HepG2 (cell line): ENCODE measurements around the gene MASP1. TPM values are rescaled to one million over a fixed set of nuclear protein-coding genes. Genes with fewer than 3 reads are reported as not detected.

Source experiments
- AHDC1 ChIP-seq: sonication (generic); formaldehyde crosslinking; IDR thresholded peaks from 2 replicates; pipeline ENCODE4 v1.5.1; 2020; ENCODE audit warnings: mild to moderate bottlenecking, missing genetic modification reagents, borderline replicate concordance
- BRCA1 ChIP-seq: sonication (generic); formaldehyde crosslinking; IDR thresholded peaks from 2 replicates; pipeline ENCODE4 v1.4.0; 2020; ENCODE audit warnings: missing genetic modification reagents
- CSRNP2 ChIP-seq: sonication (generic); formaldehyde crosslinking; conservative IDR thresholded peaks from 2 replicates; pipeline ENCODE4 v1.8.0; 2022; ENCODE audit warnings: low read depth, missing genetic modification reagents
- DR1 ChIP-seq: sonication (generic); formaldehyde crosslinking; IDR thresholded peaks from 2 replicates; pipeline ENCODE4 v1.8.0; 2021; ENCODE audit warnings: mild to moderate bottlenecking, missing genetic modification reagents, inconsistent platforms
- GATAD2A ChIP-seq: IDR thresholded peaks from 2 replicates; pipeline ENCODE4 v1.6.1; 2016
- IKZF4 ChIP-seq: sonication (generic); formaldehyde crosslinking; IDR thresholded peaks from 2 replicates; pipeline ENCODE4 v1.5.1; 2020; ENCODE audit warnings: borderline replicate concordance, mild to moderate bottlenecking, low read depth, missing genetic modification reagents; ENCODE audit errors: not compliant biosample characterization
- MTERF4 ChIP-seq: sonication (generic); formaldehyde crosslinking; IDR thresholded peaks from 2 replicates; pipeline ENCODE4 v1.8.0; 2023; ENCODE audit warnings: mild to moderate bottlenecking, missing genetic modification reagents
- PHB2 ChIP-seq: fragments of 450-650 bp; IDR thresholded peaks from 2 replicates; pipeline ENCODE4 v1.6.1; 2018; ENCODE audit not compliant: partially characterized antibody
- PHF8 ChIP-seq: sonication (generic); formaldehyde crosslinking; IDR thresholded peaks from 2 replicates; pipeline ENCODE4 v1.5.0; 2020; ENCODE audit warnings: missing genetic modification reagents
- REXO4 ChIP-seq: sonication (generic); formaldehyde crosslinking; IDR thresholded peaks from 2 replicates; pipeline ENCODE4 v1.8.0; 2022; ENCODE audit warnings: missing genetic modification reagents, mild to moderate bottlenecking, borderline replicate concordance
- SKI ChIP-seq: fragments of 450-650 bp; IDR thresholded peaks from one replicate; pipeline ENCODE4 v1.6.1; 2018; ENCODE audit warnings: mild to moderate bottlenecking; ENCODE audit not compliant: partially characterized antibody
- SP1 ChIP-seq, 2 experiments: fragments of 450-650 bp in 1 of 2; sonication (generic) in 1 of 2; formaldehyde crosslinking in 1 of 2; IDR thresholded peaks; 2 replicates each; pipeline versions ENCODE4 v1.4.0 to v1.6.1; 2016 to 2020; ENCODE audit warnings: missing genetic modification reagents in 1 of 2
- SYNCRIP ChIP-seq: fragments of 200-400 bp; formaldehyde crosslinking; IDR thresholded peaks from 2 replicates; pipeline ENCODE4 v1.6.1; 2018; ENCODE audit warnings: mild to moderate bottlenecking, low read depth, low read length; ENCODE audit not compliant: insufficient read depth
- TOE1 ChIP-seq: sonication (generic); formaldehyde crosslinking; IDR thresholded peaks from 2 replicates; pipeline ENCODE4 v1.4.0; 2020; ENCODE audit warnings: mild to moderate bottlenecking, missing genetic modification reagents
- ZMYM4 ChIP-seq: sonication (generic); formaldehyde crosslinking; IDR thresholded peaks from 2 replicates; pipeline ENCODE4 v1.8.1; 2023; ENCODE audit warnings: mild to moderate bottlenecking, missing genetic modification reagents
- ZNF282 ChIP-seq: fragments of 450-650 bp; IDR thresholded peaks from 2 replicates; pipeline ENCODE4 v1.6.1; 2018; ENCODE audit not compliant: partially characterized antibody
- polyA plus RNA-seq, 8 experiments: library from polyadenylated mRNA; depleted of rRNA in 3 of 8; stranded (reverse) in 7 of 8; unstranded in 1 of 8; fragments of >200 nt; fragmentation: Illumina TruSeq in 4 of 8; extraction: Trizol in 4 of 8; gene quantifications; 2 replicates each; pipeline versions ENCODE4 v1.2.1 to v1.2.3, GENCODE V29; 2011 to 2016; ENCODE audit warnings: low read depth in 4 of 8, missing spikeins in 1 of 8, mixed read lengths in 1 of 8; ENCODE audit not compliant: insufficient read depth in 1 of 8
- total RNA-seq, 5 experiments: library from RNA; depleted of rRNA; stranded (reverse); fragments of >200 nt; fragmentation: Illumina TruSeq; extraction: Trizol; gene quantifications; 2 replicates each; pipeline ENCODE4 v1.2.3, GENCODE V29; 2016; ENCODE audit warnings: low read depth in 1 of 5
- TF ChIP-seq, protein P1 (sequence below): sonication (generic); formaldehyde crosslinking; IDR thresholded peaks from 2 replicates; pipeline ENCODE4 v1.4.0; 2020; ENCODE audit warnings: missing genetic modification reagents
- TF ChIP-seq, protein P2 (sequence below): conservative IDR thresholded peaks from 2 replicates; pipeline ENCODE4 v1.6.1; 2018; ENCODE audit warnings: missing genetic modification reagents

The MASP1 gene
- total and polyA plus RNA-seq, 2 of the 13 experiments (the other 11 are each of a cell fraction or from before 2014, with no cell fraction given), result 10.8 to 56.0 TPM

- TF ChIP-seq, protein P1, sequence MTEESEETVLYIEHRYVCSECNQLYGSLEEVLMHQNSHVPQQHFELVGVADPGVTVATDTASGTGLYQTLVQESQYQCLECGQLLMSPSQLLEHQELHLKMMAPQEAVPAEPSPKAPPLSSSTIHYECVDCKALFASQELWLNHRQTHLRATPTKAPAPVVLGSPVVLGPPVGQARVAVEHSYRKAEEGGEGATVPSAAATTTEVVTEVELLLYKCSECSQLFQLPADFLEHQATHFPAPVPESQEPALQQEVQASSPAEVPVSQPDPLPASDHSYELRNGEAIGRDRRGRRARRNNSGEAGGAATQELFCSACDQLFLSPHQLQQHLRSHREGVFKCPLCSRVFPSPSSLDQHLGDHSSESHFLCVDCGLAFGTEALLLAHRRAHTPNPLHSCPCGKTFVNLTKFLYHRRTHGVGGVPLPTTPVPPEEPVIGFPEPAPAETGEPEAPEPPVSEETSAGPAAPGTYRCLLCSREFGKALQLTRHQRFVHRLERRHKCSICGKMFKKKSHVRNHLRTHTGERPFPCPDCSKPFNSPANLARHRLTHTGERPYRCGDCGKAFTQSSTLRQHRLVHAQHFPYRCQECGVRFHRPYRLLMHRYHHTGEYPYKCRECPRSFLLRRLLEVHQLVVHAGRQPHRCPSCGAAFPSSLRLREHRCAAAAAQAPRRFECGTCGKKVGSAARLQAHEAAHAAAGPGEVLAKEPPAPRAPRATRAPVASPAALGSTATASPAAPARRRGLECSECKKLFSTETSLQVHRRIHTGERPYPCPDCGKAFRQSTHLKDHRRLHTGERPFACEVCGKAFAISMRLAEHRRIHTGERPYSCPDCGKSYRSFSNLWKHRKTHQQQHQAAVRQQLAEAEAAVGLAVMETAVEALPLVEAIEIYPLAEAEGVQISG, result peak; percentile 49
- TF ChIP-seq ZNF282 (no peak), SYNCRIP (no peak), REXO4 (CRISPR knock-in tag) (no peak), TOE1 (no peak), DR1 (no peak), SP1 (IDR thresholded peaks at IDR 0.05) (no peak), SP1 (CRISPR knock-in tag; IDR thresholded peaks at IDR 0.05) (no peak), MTERF4 (no peak), GATAD2A (peak; percentile 95), ZMYM4 (CRISPR knock-in tag) (peak; percentile 72), BRCA1 (CRISPR knock-in tag) (no peak), PHB2 (no peak), SKI (peak; percentile 88), AHDC1 (peak; percentile 25; the same call in 1 of the 2 replicates), PHF8 (no peak), IKZF4 (CRISPR knock-in tag) (no peak), CSRNP2 (CRISPR knock-in tag) (no peak)
- TF ChIP-seq, protein P2, sequence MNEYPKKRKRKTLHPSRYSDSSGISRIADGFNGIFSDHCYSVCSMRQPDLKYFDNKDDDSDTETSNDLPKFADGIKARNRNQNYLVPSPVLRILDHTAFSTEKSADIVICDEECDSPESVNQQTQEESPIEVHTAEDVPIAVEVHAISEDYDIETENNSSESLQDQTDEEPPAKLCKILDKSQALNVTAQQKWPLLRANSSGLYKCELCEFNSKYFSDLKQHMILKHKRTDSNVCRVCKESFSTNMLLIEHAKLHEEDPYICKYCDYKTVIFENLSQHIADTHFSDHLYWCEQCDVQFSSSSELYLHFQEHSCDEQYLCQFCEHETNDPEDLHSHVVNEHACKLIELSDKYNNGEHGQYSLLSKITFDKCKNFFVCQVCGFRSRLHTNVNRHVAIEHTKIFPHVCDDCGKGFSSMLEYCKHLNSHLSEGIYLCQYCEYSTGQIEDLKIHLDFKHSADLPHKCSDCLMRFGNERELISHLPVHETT (CRISPR knock-in tag), result no peak
These were observed 5.0 kb downstream of the MASP1 start (continued) for GRCh38 chr3:187286467-187287059.
